PC-3 (cell line): ENCODE data around the gene TMC3. TPM values are rescaled to one million over a fixed set of nuclear protein-coding genes. Genes with fewer than 3 reads are reported as not detected.
A peak's percentile ranks its signal among the peaks of the same experiment; 100 is the strongest.
"Not testable (repeated sequence)": the region's sequence is repeated elsewhere in the genome, so short reads cannot be mapped to it uniquely, and the experiment has no call there.

Experiments used
- ATAC-seq: fragments of 200-7000 bp; cut with Tn5 transposase; 2 replicates; pipeline ENCODE4 v1.9.1; 2020; ENCODE audit warnings: mild to moderate bottlenecking, moderate library complexity
- BruUV-seq: library from RNA; stranded (reverse); fragments of 400-500 nt; replicated peaks from 2 replicates; lab custom pipeline; 2021; lab: Mats Ljungman, UMichigan
- CTCF ChIA-PET: fragments of 300-600 bp; sonication (Branson Sonifier 250); formaldehyde crosslinking; loops from one replicate; lab custom pipeline; 2022; ENCODE audit warnings: antibody characterized with exemption; lab: Charles Lee
- POLR2A ChIA-PET: fragments of 300-600 bp; sonication (Branson Sonifier 250); formaldehyde crosslinking; loops from one replicate; lab custom pipeline; 2022; ENCODE audit warnings: antibody characterized with exemption; ENCODE audit not compliant: unreplicated experiment; lab: Charles Lee
- DNase-seq: peaks from one replicate; pipeline ENCODE4 v3.0.0-alpha.2; 2015
- H2AFZ ChIP-seq: fragments of 300-600 bp; sonication (generic); 2 replicates; pipeline ENCODE4 v1.6.0; 2016; ENCODE audit warnings: antibody characterized with exemption, low read length
- H3F3A ChIP-seq: fragments of 300-600 bp; sonication (generic); one replicate; pipeline ENCODE4 v1.6.0; 2017; ENCODE audit warnings: antibody characterized with exemption, low read length, control low read depth, mild to moderate bottlenecking; ENCODE audit not compliant: unreplicated experiment
- H3K27ac ChIP-seq: fragments of 300-600 bp; sonication (generic); 2 replicates; pipeline ENCODE4 v1.5.1; 2016; ENCODE audit warnings: mild to moderate bottlenecking, low read length
- H3K27me3 ChIP-seq: fragments of 300-600 bp; sonication (generic); 2 replicates; pipeline ENCODE4 v1.6.1; 2016; ENCODE audit warnings: low read length, mixed read lengths
- H3K36me3 ChIP-seq: fragments of 300-600 bp; sonication (generic); 2 replicates; pipeline ENCODE4 v1.6.1; 2016; ENCODE audit warnings: low read depth, mixed run types, low read length, mixed read lengths
- H3K4me1 ChIP-seq: fragments of 300-600 bp; sonication (generic); 2 replicates; pipeline ENCODE4 v1.5.1; 2016; ENCODE audit warnings: low read length; ENCODE audit not compliant: insufficient read depth
- H3K4me2 ChIP-seq: fragments of 300-600 bp; sonication (generic); 2 replicates; pipeline ENCODE4 v1.6.0; 2016; ENCODE audit warnings: low read length
- H3K4me3 ChIP-seq: fragments of 300-600 bp; sonication (generic); 2 replicates; pipeline ENCODE4 v1.5.1; 2016; ENCODE audit warnings: mild to moderate bottlenecking, low read length, mixed read lengths
- H3K79me2 ChIP-seq: fragments of 300-600 bp; sonication (generic); 2 replicates; pipeline ENCODE4 v1.6.1; 2017; ENCODE audit warnings: low read length, mixed read lengths
- H3K9ac ChIP-seq: fragments of 300-600 bp; sonication (generic); 2 replicates; pipeline ENCODE4 v1.6.0; 2016; ENCODE audit warnings: mild to moderate bottlenecking, low read length
- H3K9me2 ChIP-seq: fragments of 300-600 bp; sonication (generic); replicated peaks from 2 replicates; pipeline ENCODE4 v1.6.1; 2016; ENCODE audit warnings: mixed run types, low read length, mixed read lengths
- H3K9me3 ChIP-seq: fragments of 300-600 bp; sonication (generic); 2 replicates; pipeline ENCODE4 v1.6.1; 2016; ENCODE audit warnings: low read length, mixed read lengths
- H4K20me1 ChIP-seq: fragments of 300-600 bp; sonication (generic); 2 replicates; pipeline ENCODE4 v1.6.1; 2016; ENCODE audit warnings: low read length, mixed read lengths
- CTCF ChIP-seq: fragments of 300-600 bp; sonication (generic); conservative IDR thresholded peaks from 2 replicates; pipeline ENCODE4 v1.5.1; 2017; ENCODE audit warnings: antibody characterized with exemption, low read depth, mild to moderate bottlenecking, low read length
- EZH2 ChIP-seq: fragments of 300-600 bp; sonication (generic); IDR thresholded peaks from one replicate; pipeline ENCODE4 v1.6.1; 2017; ENCODE audit warnings: antibody characterized with exemption, mild to moderate bottlenecking, low read length; ENCODE audit not compliant: unreplicated experiment
- EZH2phosphoT487 ChIP-seq: fragments of 300-600 bp; sonication (generic); IDR thresholded peaks from 2 replicates; pipeline ENCODE4 v1.6.1; 2018; ENCODE audit warnings: mild to moderate bottlenecking, antibody characterized with exemption, low read length, borderline replicate concordance
- intact Hi-C: fragments of 100-400 bp; cut with micrococcal nuclease; formaldehyde crosslinking; loops from 2 replicates; pipeline ENCODE4 v1.9.0; 2023
- total RNA-seq: library from RNA; depleted of rRNA; stranded (reverse); fragments of >200 nt; gene quantifications from 2 replicates; pipeline ENCODE4 v1.2.3, GENCODE V29; 2014

The TMC3 gene
- total RNA-seq, 1 experiment from 2014 or later: not detected

- H3K9me2 ChIP-seq: no peaks in the 10 kb centered on the region
- no peaks in the 10 kb centered on the region for H3K79me2 ChIP-seq
- H3K9ac ChIP-seq: no peak overlapping the region
- no peaks in the 10 kb centered on the region for H3K36me3 ChIP-seq
- peak overlapping the region; percentile 58 for H3K27ac ChIP-seq
- ATAC-seq (no peak; the same call in 1 of the 2 replicates), DNase-seq (no peak)
- H3K4me3 ChIP-seq: peak overlapping the region; percentile 32
- no peaks in the 10 kb centered on the region for H4K20me1 ChIP-seq
- peaks cover 17% of the 10 kb centered on the region for H3K4me1 ChIP-seq
- POLR2A ChIA-PET: no interaction called here
- peak overlapping the region; percentile 29 for H3K4me2 ChIP-seq
- H3K9me3 ChIP-seq: no peaks in the 10 kb centered on the region
- no peaks in the 10 kb centered on the region; the same call in 1 of the 2 replicates for H3K27me3 ChIP-seq
- intact Hi-C loops: no loop called here
- peak overlapping the region; percentile 74 for H2AFZ ChIP-seq
- H3F3A ChIP-seq: no peaks in the 10 kb centered on the region
- no TSS peak for BruUV-seq
- TF ChIP-seq EZH2phosphoT487: no peak
- TF ChIP-seq EZH2: no peak
- TF ChIP-seq CTCF: no peak
- CTCF ChIA-PET: no interaction called here
These were observed 44.9 kb upstream of the TMC3 start for GRCh38 chr15:81418891-81419290.

- Histone ChIP-seq H3K36me3 (no peaks in the 10 kb centered on the region), H3K9me3 (no peaks in the 10 kb centered on the region), H3K9ac (no peak overlapping the region), H3K27ac (no peak overlapping the region), H3K79me2 (no peaks in the 10 kb centered on the region), H2AFZ (no peak overlapping the region), H3K4me1 (peaks cover 17% of the 10 kb centered on the region), H4K20me1 (no peaks in the 10 kb centered on the region), H3K4me3 (peak overlapping the region; percentile 32; the same call in 1 of the 2 replicates), H3K4me2 (peak overlapping the region; percentile 29), H3K9me2 (no peaks in the 10 kb centered on the region), H3F3A (no peaks in the 10 kb centered on the region), H3K27me3 (no peaks in the 10 kb centered on the region; the same call in 1 of the 2 replicates)
- no TSS peak for BruUV-seq
- CTCF ChIA-PET: no interaction called here
- TF ChIP-seq EZH2 (no peak), EZH2phosphoT487 (no peak), CTCF (no peak)
- no peak for DNase-seq
- no peak for ATAC-seq
- POLR2A ChIA-PET: no interaction called here
- intact Hi-C loops: no loop called here
These were observed 44.4 kb upstream of the TMC3 start for GRCh38 chr15:81418444-81418843.

DNA sequence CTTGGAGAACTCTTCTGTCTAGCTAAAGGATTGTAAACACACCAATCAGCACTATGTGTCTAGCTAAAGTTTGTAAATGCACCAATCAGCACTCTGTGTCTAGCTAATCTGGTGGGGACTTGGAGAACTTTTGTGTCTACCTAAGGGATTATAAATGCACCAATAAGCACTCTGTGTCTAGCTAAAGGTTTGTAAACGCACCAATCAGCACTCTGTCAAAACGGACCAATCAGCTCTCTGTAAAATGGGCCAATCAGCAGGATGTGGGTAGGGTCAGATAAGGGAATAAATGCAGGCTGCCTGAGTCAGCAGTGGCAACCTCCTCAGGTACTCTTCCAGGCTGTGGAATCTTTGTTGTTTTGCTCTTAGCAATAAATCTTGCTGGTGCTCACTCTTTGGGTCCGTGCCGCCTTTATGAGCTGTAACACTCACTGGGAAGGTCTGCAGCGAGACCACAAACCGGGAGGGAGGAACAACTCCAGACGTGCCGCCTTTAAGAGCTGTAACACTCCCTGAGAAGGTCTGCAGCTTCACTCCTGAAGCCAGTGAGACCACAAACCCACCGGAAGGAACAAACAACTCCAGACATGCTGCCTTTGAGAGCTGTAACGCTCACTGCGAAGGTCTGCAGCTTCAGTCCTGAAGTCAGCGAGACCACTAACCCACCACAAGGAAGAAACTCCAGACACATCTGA lies 40.4 kb upstream of the TMC3 start:
- POLR2A ChIA-PET, CTCF ChIA-PET, ATAC-seq, H3K9me2 ChIP-seq, H3K9ac ChIP-seq, H3K9me3 ChIP-seq, H3F3A ChIP-seq, H3K36me3 ChIP-seq, H3K79me2 ChIP-seq, H3K27ac ChIP-seq, H3K4me2 ChIP-seq, BruUV-seq, H3K4me3 ChIP-seq, H2AFZ ChIP-seq, H4K20me1 ChIP-seq, DNase-seq: not testable (repeated sequence)
- H3K27me3 ChIP-seq: peaks cover 14% of the 10 kb centered on the region
- peaks cover 14% of the 10 kb centered on the region for H3K4me1 ChIP-seq
- intact Hi-C loops: loop anchor here (5.0 kb wide), 2 partner anchors 693 to 773 kb away; no protein-coding TSS in a partner anchor
